ENCODE measurements around the gene C18orf63. TPM values are rescaled to one million over a fixed set of nuclear protein-coding genes. Genes with fewer than 3 reads are reported as not detected.
A peak's percentile ranks its signal among the peaks of the same experiment; 100 is the strongest.

Gene C18orf63
- total RNA-seq, 4 donors from 2014 or later = not detected

GRCh38 chr18:74389991-74390390, 74.4 kb downstream of the C18orf63 start:
- Histone ChIP-seq H3K27ac (no peak overlapping the region), H3K36me3 (no peaks in the 10 kb centered on the region), H3K4me3 (replicated peaks in 1 of 3) (no peak overlapping the region), H3K4me1 (peaks cover 0 to 9% of the 10 kb centered on the region in 2 donors), H3K9me3 (no peaks in the 10 kb centered on the region), H3K27me3 (no peaks in the 10 kb centered on the region)
- intact Hi-C loops (cut with DNase I) = no loop called here
- no peak for TF ChIP-seq CTCF (IDR thresholded peaks at IDR 0.05)
- no peak for TF ChIP-seq POLR2A (IDR thresholded peaks at IDR 0.05)
- no peak for DNase-seq
- WGBS, 2 donors = 93% methylated on average over 19 to 20 of the region's 20 CpGs

DNA sequence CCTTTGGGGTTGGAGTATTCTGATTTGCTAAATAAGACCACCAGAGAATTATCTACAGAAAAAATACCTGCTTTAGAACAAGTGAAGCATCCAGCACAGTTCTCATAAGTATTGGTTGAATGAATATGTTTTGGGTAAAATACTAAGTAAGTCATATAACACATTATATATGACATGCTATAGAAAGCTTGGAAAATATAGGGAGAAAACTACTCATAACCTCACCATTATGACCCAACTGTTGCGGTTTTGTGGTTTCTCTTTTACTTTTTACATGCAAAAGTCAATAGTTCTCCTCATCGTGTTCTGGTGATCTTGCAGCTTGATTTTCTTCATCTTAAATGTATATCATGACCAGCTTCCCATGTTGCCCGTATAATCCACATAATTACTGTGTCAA, 75.3 kb downstream of the C18orf63 start:
- no peak for TF ChIP-seq POLR2A (IDR thresholded peaks at IDR 0.05)
- Histone ChIP-seq H3K9me3 (no peaks in the 10 kb centered on the region), H3K36me3 (no peaks in the 10 kb centered on the region), H3K27me3 (no peaks in the 10 kb centered on the region), H3K4me1 (peaks cover 0 to 9% of the 10 kb centered on the region in 2 donors), H3K27ac (no peak overlapping the region), H3K4me3 (replicated peaks in 1 of 3) (no peak overlapping the region)
- intact Hi-C loops (cut with DNase I) = no loop called here
- no peak for DNase-seq
- WGBS, 2 donors = 90 to 93% methylated on average over 3 of the region's 3 CpGs

DNA sequence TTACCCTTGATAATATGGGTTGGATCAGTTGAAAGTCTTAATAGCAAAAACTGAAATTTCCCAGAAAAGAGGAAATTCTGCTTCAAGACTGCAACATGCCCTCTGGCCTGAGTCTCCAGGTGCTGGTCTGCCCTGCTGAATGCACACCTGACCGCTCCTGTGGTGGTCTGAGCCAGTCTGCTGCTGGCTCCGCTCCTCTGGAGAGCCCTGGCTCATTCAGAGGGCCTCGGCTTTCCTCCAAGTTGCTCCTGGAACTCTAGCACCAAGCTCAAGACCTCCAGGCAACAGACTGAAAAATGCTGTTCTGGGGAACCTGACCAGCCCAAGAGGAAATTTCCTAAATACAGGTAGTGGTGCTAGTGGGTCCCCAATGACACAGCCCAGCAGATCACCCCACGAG, 76.7 kb downstream of the C18orf63 start:
- DNase-seq = peak; percentile 87 to 93
- 54 to 71% methylated on average over 4 of the region's 4 CpGs for WGBS, 2 donors
- Histone ChIP-seq H3K9me3 (no peaks in the 10 kb centered on the region), H3K27ac (no peak overlapping the region), H3K27me3 (no peaks in the 10 kb centered on the region), H3K36me3 (no peaks in the 10 kb centered on the region), H3K4me3 (replicated peaks in 1 of 3) (no peak overlapping the region), H3K4me1 (peaks cover 0 to 9% of the 10 kb centered on the region in 2 donors)
- TF ChIP-seq CTCF (IDR thresholded peaks at IDR 0.05) = no peak
- TF ChIP-seq POLR2A (IDR thresholded peaks at IDR 0.05) = no peak
- intact Hi-C loops (cut with DNase I) = no loop called here

- H3K9me3 ChIP-seq = no peaks in the 10 kb centered on the region
- WGBS, 2 donors = 91 to 98% methylated on average over 7 of the region's 7 CpGs
- H3K4me3 ChIP-seq (replicated peaks in 1 of 3) = no peak overlapping the region
- intact Hi-C loops (cut with DNase I) = no loop called here
- no peak for DNase-seq
- H3K4me1 ChIP-seq = peaks cover 0 to 9% of the 10 kb centered on the region in 2 donors
- no peaks in the 10 kb centered on the region for H3K27me3 ChIP-seq
- TF ChIP-seq POLR2A (IDR thresholded peaks at IDR 0.05) = no peak
- no peak for TF ChIP-seq CTCF (IDR thresholded peaks at IDR 0.05)
- H3K36me3 ChIP-seq = no peaks in the 10 kb centered on the region
- H3K27ac ChIP-seq = no peak overlapping the region
Measured at GRCh38 chr18:74395006-74395405, 79.4 kb downstream of the C18orf63 start.

DNA sequence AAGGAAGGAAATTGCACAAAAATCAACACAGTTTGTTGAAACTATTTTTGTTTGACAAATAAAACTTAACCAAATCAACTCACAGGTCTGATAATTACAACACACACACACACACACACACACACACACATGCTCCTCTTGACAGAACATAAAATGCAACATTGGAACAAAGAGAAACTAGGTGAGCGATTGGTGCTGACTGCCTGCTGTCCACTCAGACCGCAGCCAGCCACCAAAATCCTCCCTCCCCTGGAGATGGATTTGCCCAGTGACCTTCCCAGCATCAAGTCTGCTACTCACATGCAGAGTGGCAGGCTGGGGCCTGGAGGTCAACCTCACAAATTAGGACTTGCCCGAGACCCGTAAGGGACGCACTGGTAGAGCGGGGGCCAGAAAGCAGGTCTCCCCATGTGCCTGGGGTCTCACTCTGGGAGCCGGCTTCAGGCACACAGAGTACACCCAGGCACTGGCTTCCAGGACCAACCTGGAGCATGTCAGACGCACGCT, 80.1 kb downstream of the C18orf63 start:
- H3K27me3 ChIP-seq = no peaks in the 10 kb centered on the region
- H3K4me3 ChIP-seq (replicated peaks in 1 of 3) = no peak overlapping the region
- no peak for DNase-seq
- H3K36me3 ChIP-seq = no peaks in the 10 kb centered on the region
- no peak overlapping the region for H3K27ac ChIP-seq
- no peak for TF ChIP-seq POLR2A (IDR thresholded peaks at IDR 0.05)
- TF ChIP-seq CTCF (IDR thresholded peaks at IDR 0.05) = no peak
- peaks cover 0 to 9% of the 10 kb centered on the region in 2 donors for H3K4me1 ChIP-seq
- intact Hi-C loops (cut with DNase I) = no loop called here
- no peaks in the 10 kb centered on the region for H3K9me3 ChIP-seq
- WGBS, 2 donors = 84 to 93% methylated on average over 8 to 9 of the region's 9 CpGs
